Kidney epithelial cell (primary cell): ENCODE results near the gene ADAM19. TPM values are rescaled to one million over a fixed set of nuclear protein-coding genes. Genes with fewer than 3 reads are reported as not detected.
"Not testable (repeated sequence)": the region's sequence is repeated elsewhere in the genome, so short reads cannot be mapped to it uniquely, and the experiment has no call there.

Experiments
- DNase-seq: peaks from one replicate; pipeline ENCODE4 v3.0.0-alpha.2; 2010; ENCODE audit warnings: low read depth
- H3K27me3 ChIP-seq: 2 replicates; pipeline ENCODE4 v1.6.0; 2011; ENCODE audit warnings: low read length; ENCODE audit not compliant: control insufficient read depth, insufficient read depth
- H3K36me3 ChIP-seq: 2 replicates; pipeline ENCODE4 v1.5.1; 2011; ENCODE audit warnings: low read length; ENCODE audit not compliant: control insufficient read depth, insufficient read depth
- H3K4me3 ChIP-seq: 2 replicates; pipeline ENCODE4 v1.5.1; 2011; ENCODE audit warnings: low read depth, mild to moderate bottlenecking, control low read depth, low read length
- total RNA-seq: library from RNA; depleted of rRNA; stranded (reverse); fragments of >200 nt; gene quantifications from 2 replicates; pipeline ENCODE4 v1.2.3, GENCODE V29; 2015
- TF ChIP-seq, protein P1 (sequence below): IDR thresholded peaks from 2 replicates; pipeline ENCODE4 v1.5.1; 2011; ENCODE audit warnings: mild to moderate bottlenecking, moderate library complexity, low read length, control low read depth, inconsistent platforms; ENCODE audit not compliant: insufficient read depth, poor library complexity, severe bottlenecking

ADAM19 gene
- total RNA-seq, 1 donor from 2014 or later = 61.0 TPM

DNA sequence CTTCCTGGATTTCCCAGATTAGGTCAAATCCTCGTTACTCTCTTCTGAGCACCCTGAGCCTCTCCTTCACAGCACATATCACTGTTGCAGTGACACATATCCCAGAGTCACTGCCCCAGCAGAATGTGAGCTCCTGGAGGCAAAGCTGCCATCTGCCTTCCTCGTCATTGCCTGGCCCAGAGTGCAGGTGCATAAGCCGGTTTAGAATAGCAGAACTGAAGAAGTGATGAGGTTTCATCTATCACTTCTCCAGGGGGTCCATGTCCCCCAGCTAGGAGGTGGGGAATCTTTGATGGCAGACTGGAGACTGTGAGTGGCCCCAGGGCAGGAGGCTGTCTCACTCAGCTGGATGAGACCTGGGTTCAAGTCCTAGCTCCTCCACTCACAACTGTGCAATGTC, 89.8 kb downstream of the ADAM19 start:
- peaks cover 1% of the 10 kb centered on the region for H3K36me3 ChIP-seq
- TF ChIP-seq, protein P1, sequence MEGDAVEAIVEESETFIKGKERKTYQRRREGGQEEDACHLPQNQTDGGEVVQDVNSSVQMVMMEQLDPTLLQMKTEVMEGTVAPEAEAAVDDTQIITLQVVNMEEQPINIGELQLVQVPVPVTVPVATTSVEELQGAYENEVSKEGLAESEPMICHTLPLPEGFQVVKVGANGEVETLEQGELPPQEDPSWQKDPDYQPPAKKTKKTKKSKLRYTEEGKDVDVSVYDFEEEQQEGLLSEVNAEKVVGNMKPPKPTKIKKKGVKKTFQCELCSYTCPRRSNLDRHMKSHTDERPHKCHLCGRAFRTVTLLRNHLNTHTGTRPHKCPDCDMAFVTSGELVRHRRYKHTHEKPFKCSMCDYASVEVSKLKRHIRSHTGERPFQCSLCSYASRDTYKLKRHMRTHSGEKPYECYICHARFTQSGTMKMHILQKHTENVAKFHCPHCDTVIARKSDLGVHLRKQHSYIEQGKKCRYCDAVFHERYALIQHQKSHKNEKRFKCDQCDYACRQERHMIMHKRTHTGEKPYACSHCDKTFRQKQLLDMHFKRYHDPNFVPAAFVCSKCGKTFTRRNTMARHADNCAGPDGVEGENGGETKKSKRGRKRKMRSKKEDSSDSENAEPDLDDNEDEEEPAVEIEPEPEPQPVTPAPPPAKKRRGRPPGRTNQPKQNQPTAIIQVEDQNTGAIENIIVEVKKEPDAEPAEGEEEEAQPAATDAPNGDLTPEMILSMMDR = no peak

DNA sequence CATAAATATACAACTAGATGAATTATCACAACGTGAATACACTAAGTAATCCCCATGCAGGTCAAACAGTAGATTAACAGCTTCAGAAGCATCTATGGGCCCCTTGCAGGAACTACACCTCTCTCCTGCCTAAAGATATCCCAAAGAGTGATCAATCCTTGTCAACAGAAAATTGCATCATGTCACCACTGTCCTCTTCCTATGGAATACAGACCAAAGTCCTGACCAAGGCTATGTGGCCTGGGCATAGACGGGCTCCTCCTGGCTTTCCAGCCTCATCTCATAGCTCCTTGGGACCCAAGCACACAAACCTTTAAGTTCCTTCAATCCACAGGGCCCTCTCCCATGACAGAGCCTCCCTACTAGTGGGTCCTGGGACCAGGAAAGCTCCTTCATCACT, 90.2 kb downstream of the ADAM19 start:
- no peaks in the 10 kb centered on the region for H3K27me3 ChIP-seq
- TF ChIP-seq, protein P1 = no peak
- peaks cover 1% of the 10 kb centered on the region for H3K36me3 ChIP-seq

More for the DNA sequence above, 89.8 kb downstream of the ADAM19 start:
- no peak overlapping the region for H3K4me3 ChIP-seq
- no peaks in the 10 kb centered on the region for H3K27me3 ChIP-seq
- no peak for DNase-seq

DNA sequence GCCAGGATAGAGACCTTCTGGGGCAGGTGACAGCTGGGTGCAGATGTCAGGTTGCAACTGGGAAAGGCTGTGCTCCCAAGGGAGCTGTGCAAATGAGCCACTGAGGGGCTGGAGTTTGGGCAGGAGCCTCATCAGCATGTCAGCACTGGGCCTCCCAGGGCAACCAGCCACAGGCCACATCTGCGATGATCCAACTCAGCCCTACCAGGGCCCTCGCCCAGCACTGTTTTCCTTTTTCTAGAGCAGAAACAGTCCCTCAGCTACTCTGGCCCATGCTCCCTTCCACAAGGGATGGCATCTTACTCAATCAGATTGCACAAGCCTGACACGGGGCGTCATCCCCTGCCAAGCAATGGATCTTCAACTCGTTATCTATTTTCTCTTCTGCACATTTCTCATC, 90.8 kb downstream of the ADAM19 start:
- Histone ChIP-seq H3K27me3 (no peaks in the 10 kb centered on the region), H3K36me3 (peaks cover 1% of the 10 kb centered on the region), H3K4me3 (no peak overlapping the region)
- TF ChIP-seq, protein P1 = no peak
- DNase-seq = no peak

More for the DNA sequence above, 90.2 kb downstream of the ADAM19 start:
- DNase-seq = no peak
- no peak overlapping the region for H3K4me3 ChIP-seq

DNA sequence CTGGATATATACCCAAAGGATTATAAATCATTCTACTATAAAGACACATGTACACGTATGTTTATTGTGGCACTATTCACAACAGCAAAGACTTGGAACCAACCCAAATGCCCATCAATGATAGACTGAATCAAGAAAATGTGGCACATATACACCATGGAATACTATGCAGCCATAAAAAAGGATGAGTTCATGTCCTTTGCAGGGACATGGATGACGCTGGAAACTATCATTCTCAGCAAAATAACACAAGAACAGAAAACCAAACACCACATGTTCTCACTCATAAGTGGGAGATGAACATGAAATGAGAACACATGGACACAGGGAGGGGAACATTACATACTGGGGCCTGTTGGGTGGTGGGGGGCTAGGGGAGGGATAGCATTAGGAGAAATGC, 92.9 kb downstream of the ADAM19 start:
- H3K27me3 ChIP-seq = not testable (repeated sequence)

DNA sequence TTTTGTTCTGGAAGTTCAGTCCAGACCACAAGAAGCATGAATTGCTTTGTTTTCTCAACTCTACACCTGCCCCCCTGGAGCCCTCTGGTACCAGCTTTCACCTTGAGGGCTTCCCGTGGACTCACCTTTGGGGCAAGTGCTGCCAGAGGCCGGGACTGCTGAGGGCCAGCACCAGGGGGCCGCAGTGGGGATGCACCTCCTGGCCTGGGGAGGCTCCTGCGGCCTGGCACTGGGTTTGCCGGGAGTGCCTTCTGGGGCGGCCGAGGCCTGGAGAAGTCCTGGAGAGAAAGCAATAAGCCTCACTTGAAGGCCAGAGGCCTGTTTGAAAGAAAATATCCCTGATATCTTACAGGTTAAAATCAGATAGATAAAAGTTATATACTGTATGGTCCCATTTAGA, 93.9 kb downstream of the ADAM19 start:
- peaks cover 1% of the 10 kb centered on the region for H3K36me3 ChIP-seq
- DNase-seq = no peak
- TF ChIP-seq, protein P1 = no peak
- no peaks in the 10 kb centered on the region for H3K27me3 ChIP-seq
- H3K4me3 ChIP-seq = no peak overlapping the region

More for the DNA sequence above, 92.9 kb downstream of the ADAM19 start:
- DNase-seq, H3K4me3 ChIP-seq, H3K36me3 ChIP-seq: not testable (repeated sequence)

DNA sequence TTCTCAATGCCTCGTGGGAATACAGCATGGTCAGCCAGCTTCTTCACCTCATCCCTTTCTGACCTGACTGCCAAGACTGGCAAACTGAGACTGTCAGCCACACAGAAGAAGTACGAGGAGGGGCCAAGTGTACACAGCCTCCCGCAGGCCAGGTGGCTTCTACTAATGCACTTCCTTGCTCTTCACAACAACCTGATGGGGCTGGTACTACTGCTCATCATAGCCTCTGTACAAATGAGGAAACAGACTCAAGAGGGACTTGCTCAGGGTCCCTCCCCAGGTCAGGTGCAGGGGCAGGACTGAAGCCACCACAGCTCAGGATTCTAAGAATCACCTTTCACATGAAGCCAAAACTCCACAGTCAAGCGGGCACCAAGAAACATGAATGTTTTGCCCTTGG, 94.3 kb downstream of the ADAM19 start:
- no peak for DNase-seq
- no peaks in the 10 kb centered on the region for H3K27me3 ChIP-seq
- TF ChIP-seq, protein P1 = no peak
- H3K36me3 ChIP-seq = peaks cover 1% of the 10 kb centered on the region
- no peak overlapping the region for H3K4me3 ChIP-seq
